ENCODE measurements around the gene SCN1A.
"Not testable (repeated sequence)": the region's sequence is repeated elsewhere in the genome, so short reads cannot be mapped to it uniquely, and the experiment has no call there.

SCN1A gene

DNA sequence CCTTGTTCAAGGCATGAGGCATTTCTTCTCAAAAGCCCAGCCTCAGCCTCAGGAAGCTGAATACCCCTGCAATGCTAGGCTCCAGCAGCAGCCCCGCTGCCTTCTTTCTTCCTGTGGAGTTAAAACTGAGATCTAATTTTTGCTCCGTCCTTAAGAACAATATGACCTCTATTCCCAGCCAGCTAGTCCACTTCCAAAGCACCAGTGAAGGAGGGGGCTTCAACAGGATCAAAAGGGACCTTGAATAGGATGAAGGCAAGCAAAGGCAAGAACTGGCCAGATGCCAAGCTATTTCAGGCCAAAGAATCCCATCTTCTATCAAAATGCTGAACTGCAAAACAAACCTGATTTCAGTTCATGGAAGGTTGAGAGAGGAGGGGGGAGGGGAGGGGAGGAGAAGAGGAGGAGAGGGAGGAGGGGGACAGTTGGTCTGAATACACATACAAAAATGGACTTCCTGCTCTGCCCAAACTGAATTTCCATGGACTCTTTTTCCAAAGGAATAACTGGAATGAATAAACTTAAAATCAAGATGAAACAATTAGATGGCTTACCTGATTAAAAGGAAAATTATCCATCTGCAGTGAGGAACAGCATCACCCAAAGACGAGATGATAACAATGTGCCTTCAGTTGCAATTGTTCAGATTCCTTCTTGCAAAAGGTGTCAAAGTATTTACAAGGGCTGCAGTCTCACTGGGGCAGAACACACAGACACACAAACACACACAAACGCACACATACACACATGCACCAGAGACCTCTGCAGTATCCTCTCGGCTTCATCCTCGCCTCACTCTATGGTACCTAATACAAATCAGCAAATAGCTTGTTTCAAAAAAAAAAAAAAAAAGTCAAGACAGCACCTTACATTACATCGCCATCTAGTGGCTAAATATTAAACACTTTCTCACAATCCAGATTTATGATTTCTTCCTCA, at the start of gene SCN1A:
SCN1A (minus strand) TSS at position 804 of the 939 bp plus-strand sequence. CDS start 54,399 bp downstream, outside the sequence.
- no peak for DNase-seq (ENCODE audit: low read depth in 2 of 2)

DNA sequence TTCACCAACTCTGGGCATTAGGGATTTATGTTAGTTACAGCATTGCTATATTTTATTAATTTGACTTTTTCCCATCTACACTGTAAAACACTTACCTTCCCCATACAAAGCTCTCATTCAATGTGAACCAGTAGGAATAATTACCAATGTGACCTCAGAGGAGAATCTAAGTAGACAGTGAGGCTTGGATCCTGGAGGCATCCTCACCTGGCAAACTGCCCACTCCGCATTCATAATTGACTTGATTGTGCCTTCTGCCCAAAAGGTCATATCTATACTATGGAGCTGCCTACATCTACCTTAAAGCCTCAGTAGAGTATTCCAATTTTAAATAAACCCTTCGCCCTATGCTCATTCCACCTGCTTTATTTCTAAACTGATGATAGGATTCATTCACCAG, 45.4 kb upstream of the SCN1A start:
- DNase-seq (ENCODE audit: low read depth in 2 of 2), result no peak

DNA sequence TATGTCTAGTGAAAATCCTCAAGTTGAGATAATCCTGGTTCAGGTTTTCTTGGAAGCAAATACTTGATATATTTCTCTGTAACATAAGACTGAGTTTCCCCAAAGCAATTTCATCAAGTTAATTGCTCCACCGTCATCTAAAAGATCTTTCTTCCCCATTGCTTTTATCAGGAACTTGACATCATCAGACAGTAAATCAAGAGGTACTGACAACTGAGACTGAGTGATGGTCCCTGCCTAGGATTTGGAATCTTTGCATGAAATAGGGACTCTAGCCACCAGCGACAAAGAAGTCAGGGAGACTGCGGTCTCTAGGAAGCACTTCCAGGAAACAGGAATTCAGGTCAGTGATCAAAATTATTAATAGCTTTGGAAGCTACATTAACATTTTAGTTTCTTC, 43.4 kb upstream of the SCN1A start:
- no peak for DNase-seq (ENCODE audit: low read depth in 2 of 2)

GRCh38 chr2:166170356-166170755, 42.5 kb upstream of the SCN1A start:
- DNase-seq (ENCODE audit: low read depth in 2 of 2), result no peak

DNA sequence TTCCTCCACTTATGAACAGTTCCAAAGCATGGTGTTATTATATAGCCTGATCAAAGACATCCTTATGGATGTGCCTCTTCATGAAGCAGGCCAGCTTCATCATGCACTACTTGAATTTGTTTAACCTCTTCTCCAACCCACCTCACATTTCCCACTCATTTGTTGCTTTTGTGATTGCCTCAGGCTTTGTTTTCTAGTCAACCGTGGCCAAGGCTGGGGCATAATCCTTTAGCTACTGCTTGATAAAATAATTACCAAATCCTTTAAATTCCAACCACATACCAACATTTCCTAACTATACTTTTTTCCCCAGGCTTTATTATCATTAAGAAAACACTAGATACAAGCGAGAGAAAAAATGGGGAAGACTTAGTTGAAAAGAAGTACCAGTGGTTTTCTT, 39.6 kb upstream of the SCN1A start:
- DNase-seq (ENCODE audit: low read depth in 2 of 2), result no peak

- DNase-seq (ENCODE audit: low read depth in 2 of 2), result no peak
Measured at GRCh38 chr2:166163775-166164174, 36.0 kb upstream of the SCN1A start.

DNA sequence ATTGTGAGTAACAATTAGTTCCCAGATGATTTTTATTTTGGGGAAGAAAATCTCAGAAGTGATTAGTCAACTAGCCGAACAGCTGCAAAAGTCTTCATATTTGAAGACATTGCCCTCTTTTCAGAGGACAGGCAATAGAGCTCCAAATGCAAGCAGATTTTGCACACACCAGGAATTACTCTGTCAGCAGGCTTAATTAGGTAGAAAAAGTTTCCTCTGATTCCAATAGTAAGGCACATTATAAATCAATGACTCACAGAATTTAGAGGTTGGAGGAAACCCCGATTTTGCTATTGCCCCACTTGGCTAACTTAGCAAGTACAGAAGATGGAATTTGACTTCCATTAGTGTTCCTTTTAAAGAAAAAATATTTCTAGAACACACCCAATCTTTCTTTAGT, 30.7 kb upstream of the SCN1A start:
- no peak for DNase-seq (ENCODE audit: low read depth in 2 of 2)

DNA sequence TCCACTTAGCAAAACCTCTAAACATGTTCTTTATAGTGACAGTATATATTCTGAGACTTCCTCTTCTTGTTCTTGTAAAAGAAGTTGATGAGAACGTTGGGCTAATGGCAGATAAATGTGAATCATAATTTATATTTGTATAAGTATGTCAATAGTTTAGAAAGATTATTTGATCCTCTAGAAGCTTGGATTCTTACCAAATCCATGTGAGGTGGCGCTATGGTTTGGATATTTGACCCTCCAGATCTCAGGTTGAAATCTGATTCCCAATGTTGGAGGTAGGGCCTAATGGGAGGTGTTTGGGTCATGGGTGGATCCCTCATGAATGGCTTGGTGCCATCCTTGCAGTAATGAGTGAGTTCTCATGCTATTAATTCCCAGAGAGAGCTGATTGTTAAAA, 29.8 kb upstream of the SCN1A start:
- DNase-seq (ENCODE audit: low read depth in 2 of 2), result no peak

GRCh38 chr2:166156985-166157490, 29.2 kb upstream of the SCN1A start:
- DNase-seq (ENCODE audit: low read depth in 2 of 2), result no peak

DNA sequence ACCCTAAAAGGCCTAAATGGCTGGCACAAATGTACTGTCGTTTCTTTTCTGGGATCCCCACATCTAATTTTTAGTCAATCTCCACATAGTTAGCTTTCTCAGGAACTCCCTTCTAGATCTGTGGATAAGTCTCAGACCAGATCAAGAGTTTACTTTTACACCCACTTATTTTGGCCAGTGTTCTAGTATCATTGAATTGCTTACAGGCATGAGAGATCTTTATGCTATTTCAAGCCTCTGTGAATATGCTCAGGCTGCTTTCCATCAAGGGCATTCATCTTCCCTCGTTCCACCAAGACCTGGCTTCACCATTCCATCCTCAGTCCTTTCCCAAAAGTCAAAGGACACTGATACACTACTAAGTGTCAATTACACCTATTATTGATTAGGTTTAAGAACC, 27.8 kb upstream of the SCN1A start:
- no peak for DNase-seq (ENCODE audit: low read depth in 2 of 2)

DNA sequence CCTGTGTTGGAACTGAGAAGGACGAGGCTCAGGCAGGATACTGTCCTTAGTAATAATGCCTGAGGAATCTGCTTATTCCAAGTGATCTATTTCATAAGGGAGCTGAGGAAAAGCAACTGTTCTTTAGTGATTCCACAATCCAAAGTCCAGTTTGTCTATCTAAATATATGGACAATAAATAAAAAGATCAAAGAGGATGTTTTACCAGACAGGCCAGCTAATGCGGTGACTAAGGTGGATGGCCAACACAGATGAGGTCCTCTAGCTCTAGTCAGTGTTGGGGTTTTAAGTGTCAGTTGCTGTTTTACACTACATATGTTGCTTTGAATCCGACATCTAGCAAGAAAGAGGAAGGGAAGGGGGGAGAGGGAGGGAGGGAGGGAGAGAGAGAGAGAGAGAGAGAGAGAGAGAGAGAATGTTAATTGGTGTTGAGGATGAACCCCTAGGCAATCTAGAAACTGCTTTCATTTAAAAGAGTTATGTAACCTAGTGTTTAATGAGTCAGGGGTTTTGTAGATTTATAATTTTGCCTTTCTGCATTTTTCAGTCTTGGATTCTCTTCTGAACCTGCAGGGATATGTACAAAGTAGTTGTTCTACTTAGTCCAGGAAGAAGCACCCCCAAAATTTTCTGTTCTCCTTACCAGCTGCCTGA, 27.0 kb upstream of the SCN1A start:
- DNase-seq (ENCODE audit: low read depth in 2 of 2), result no peak

- DNase-seq (ENCODE audit: low read depth in 2 of 2), result no peak
Measured at GRCh38 chr2:166152064-166152463, 24.2 kb upstream of the SCN1A start.

GRCh38 chr2:166148500-166149400, 20.9 kb upstream of the SCN1A start:
- no peak for DNase-seq (ENCODE audit: low read depth in 2 of 2)

GRCh38 chr2:166147883-166148282, 20.1 kb upstream of the SCN1A start:
- DNase-seq (ENCODE audit: low read depth in 2 of 2), result no peak

DNA sequence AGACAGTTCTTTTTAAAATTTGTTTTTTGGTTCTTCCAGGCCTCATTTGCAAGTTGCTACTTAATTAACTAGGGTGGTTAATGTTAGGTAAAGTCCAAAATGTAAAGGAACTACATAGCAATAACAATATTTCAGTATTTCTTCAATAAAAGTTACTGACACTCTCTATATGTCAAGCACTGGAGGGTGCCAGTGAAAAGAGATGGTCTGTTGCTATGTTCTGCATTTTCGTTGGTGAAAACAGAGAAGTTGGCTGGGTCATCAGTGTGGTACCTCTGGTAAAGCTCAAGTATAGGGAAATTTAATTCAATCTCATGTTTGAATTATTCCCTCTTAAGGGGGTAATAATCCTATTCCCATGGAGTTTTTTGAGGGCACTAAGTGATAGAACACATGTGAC, 16.3 kb upstream of the SCN1A start:
- no peak for DNase-seq (ENCODE audit: low read depth in 2 of 2)

DNA sequence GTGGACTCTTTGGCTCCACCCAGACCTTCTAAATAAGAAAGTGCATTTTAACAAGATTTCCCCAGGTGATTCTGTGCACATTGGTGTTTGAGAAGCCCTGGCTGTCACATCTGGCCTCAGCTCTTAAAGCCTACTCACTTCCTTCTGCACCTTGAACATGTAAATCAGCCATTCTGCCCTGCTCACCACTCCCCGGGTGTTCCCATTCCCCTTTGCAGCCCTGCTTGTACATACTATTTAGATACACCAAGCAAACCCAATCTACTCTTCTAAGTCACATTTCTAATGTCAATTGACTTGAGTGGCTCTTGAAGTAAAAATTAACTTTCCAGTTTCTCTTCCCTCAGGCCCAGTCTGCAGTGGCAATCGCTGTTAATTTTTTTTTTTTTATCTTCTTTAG, 13.1 kb upstream of the SCN1A start:
- DNase-seq (ENCODE audit: low read depth in 2 of 2), result no peak

GRCh38 chr2:166140475-166140874, 12.7 kb upstream of the SCN1A start:
- no peak for DNase-seq (ENCODE audit: low read depth in 2 of 2)

DNA sequence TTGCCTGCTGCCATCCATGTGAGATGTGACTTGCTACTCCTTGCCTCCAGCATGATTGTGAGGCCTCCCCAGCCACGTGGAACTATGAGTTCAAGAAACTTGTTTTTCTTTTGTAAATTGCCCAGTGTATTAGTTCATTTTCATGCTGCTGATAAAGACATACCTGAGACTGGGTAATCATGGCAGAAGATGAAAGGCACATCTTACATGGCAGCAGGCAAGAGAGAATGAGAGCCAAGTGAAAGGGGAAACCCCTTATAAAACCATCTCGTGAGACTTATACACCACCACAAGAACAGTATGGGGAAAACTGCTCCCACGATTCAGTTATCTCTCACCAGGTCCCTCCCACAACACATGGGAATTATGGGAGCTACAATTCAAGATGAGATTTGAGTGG, 11.7 kb upstream of the SCN1A start:
- DNase-seq (ENCODE audit: low read depth in 2 of 2), result not testable (repeated sequence)

DNA sequence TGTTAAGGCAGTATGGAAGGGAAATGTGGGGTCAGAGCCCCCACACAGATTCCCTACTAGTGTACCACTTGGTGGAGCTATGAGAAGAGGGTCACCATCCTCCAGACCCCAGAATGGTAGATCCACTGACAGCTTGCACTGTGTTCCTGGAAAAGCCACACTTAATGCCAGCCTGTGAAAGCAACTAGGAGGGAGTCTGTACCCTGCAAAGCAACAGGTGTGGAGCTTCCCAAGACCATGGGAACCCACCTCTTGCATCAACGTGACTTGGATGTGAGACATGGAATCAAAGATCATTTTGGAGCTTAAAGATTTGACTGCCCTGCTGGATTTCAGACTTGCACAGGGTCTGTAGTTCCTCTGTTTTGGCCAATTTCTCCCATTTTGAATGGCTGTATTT, 10.8 kb upstream of the SCN1A start:
- DNase-seq (ENCODE audit: low read depth in 2 of 2), result no peak

DNA sequence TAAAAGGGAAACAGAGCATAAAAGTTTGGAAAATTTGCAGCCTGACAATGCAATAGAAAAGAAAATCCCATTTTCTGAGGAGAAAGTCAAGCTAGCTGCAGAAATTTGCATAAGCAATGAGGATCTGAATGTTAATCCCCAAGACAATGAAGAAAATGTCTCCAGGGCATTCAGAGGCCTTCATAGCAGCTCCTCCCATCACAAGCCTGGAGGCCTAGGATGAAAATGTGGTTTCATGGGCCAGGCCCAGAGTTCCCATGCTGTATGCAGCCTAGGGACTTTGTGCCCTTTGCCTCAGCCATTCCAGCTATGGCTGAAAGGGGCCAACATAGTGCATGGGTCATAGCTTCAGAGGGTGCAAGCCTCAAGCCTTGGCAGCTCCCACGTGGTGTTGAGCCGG, 10.3 kb upstream of the SCN1A start:
- DNase-seq (ENCODE audit: low read depth in 2 of 2), result no peak

GRCh38 chr2:166137331-166137730, 9.5 kb upstream of the SCN1A start:
- DNase-seq (ENCODE audit: low read depth in 2 of 2), result no peak

- no peak for DNase-seq (ENCODE audit: low read depth in 2 of 2)
Measured at GRCh38 chr2:166135849-166136258, 8.0 kb upstream of the SCN1A start.

All from stimulated activated CD4-positive, alpha-beta T cell treated with anti-CD3 and anti-CD28 coated beads, Interleukin-1b, Interleukin-23, amount 100 ng/mL, for 1 hour (primary cell).